ENCODE measurements around the gene NADK.

GRCh38 chr1:1780598-1781525, 2.6 kb upstream of the NADK start:
- no peak for TF ChIP-seq CTCF (IDR thresholded peaks at IDR 0.05; ENCODE audit: borderline replicate concordance, extremely low read depth, low read length, poor library complexity, severe bottlenecking)
- no peak for TF ChIP-seq EZH2 (IDR thresholded peaks at IDR 0.05; ENCODE audit: borderline replicate concordance, low read depth, low read length, severe bottlenecking)

All from DND-41 (cell line).